Prostate gland (tissue), 2 donors: ENCODE data around the gene CD48.

Experiments
- POLR2A ChIP-seq: fragments of 450-650 bp; IDR thresholded peaks from one replicate; pipeline ENCODE4 v1.6.1; 2016; ENCODE audit warnings: antibody characterized with exemption, mild to moderate bottlenecking
- POLR2AphosphoS5 ChIP-seq: sonication (generic); formaldehyde crosslinking; IDR thresholded peaks from one replicate; pipeline ENCODE4 v1.6.1; 2017; ENCODE audit warnings: antibody characterized with exemption
- TF ChIP-seq, protein P1 (sequence below), 4 experiments: fragments of 200-600 bp in 2 of 4; fragments of 450-650 bp in 2 of 4; sonication (generic) in 2 of 4; IDR thresholded peaks; 1 replicate in 3 of 4; 2 replicates in 1 of 4; pipeline ENCODE4 v1.5.1; 2016 to 2019; ENCODE audit warnings: antibody characterized with exemption in 4 of 4, mild to moderate bottlenecking in 2 of 4, moderate library complexity in 2 of 4

GRCh38 chr1:160734301-160734700 is 22.7 kb upstream of the CD48 start:
- TF ChIP-seq, protein P1, sequence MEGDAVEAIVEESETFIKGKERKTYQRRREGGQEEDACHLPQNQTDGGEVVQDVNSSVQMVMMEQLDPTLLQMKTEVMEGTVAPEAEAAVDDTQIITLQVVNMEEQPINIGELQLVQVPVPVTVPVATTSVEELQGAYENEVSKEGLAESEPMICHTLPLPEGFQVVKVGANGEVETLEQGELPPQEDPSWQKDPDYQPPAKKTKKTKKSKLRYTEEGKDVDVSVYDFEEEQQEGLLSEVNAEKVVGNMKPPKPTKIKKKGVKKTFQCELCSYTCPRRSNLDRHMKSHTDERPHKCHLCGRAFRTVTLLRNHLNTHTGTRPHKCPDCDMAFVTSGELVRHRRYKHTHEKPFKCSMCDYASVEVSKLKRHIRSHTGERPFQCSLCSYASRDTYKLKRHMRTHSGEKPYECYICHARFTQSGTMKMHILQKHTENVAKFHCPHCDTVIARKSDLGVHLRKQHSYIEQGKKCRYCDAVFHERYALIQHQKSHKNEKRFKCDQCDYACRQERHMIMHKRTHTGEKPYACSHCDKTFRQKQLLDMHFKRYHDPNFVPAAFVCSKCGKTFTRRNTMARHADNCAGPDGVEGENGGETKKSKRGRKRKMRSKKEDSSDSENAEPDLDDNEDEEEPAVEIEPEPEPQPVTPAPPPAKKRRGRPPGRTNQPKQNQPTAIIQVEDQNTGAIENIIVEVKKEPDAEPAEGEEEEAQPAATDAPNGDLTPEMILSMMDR (IDR thresholded peaks at IDR 0.05) = no peak
- TF ChIP-seq POLR2AphosphoS5 = no peak
- no peak for TF ChIP-seq POLR2A
